Measurements from ENCODE around the gene PCDHA4.
"Not testable (repeated sequence)": the region's sequence is repeated elsewhere in the genome, so short reads cannot be mapped to it uniquely, and the experiment has no call there.

PCDHA4 gene

GRCh38 chr5:140795259-140795641 is 11.6 kb upstream of the PCDHA4 start:
- H3K9ac ChIP-seq, result no peak overlapping the region

GRCh38 chr5:140796072-140796717 is 10.7 kb upstream of the PCDHA4 start:
- H3K36me3 ChIP-seq (ENCODE audit: insufficient read depth); H3K4me2 ChIP-seq; H3K4me3 ChIP-seq (IDR thresholded peaks at IDR 0.05; ENCODE audit: insufficient read depth, low read depth, low read length); H3K4me1 ChIP-seq (ENCODE audit: low read depth, poor library complexity, severe bottlenecking); H3K9ac ChIP-seq; H3K79me2 ChIP-seq (ENCODE audit: insufficient read depth, low read depth); H3K27me3 ChIP-seq (ENCODE audit: insufficient read depth, low read depth); H4K20me1 ChIP-seq (ENCODE audit: insufficient read depth); H3K27ac ChIP-seq; H2AFZ ChIP-seq (ENCODE audit: low read depth): not testable (repeated sequence)

More at GRCh38 chr5:140795259-140795641, 11.6 kb upstream of the PCDHA4 start:
- no peak overlapping the region for H3K4me2 ChIP-seq
- H4K20me1 ChIP-seq (ENCODE audit: insufficient read depth), result no peaks in the 10 kb centered on the region
- no peak overlapping the region for H3K27ac ChIP-seq
- 0 out of 2 replicates have a peak, but pooled peaks have one; percentile 1 for TF ChIP-seq CTCF (conservative IDR thresholded peaks at IDR 0.05; ENCODE audit: low read depth, low read length)
- no peaks in the 10 kb centered on the region for H3K79me2 ChIP-seq (ENCODE audit: insufficient read depth, low read depth)
- H3K4me3 ChIP-seq (IDR thresholded peaks at IDR 0.05; ENCODE audit: insufficient read depth, low read depth, low read length), result no peak overlapping the region
- H3K36me3 ChIP-seq (ENCODE audit: insufficient read depth), result no peaks in the 10 kb centered on the region
- H3K27me3 ChIP-seq (ENCODE audit: insufficient read depth, low read depth), result no peaks in the 10 kb centered on the region
- no peaks in the 10 kb centered on the region for H3K4me1 ChIP-seq (ENCODE audit: low read depth, poor library complexity, severe bottlenecking)
- H2AFZ ChIP-seq (ENCODE audit: low read depth), result no peak overlapping the region

GRCh38 chr5:140796718-140797095 is 10.2 kb upstream of the PCDHA4 start:
- Histone ChIP-seq H4K20me1 (ENCODE audit: insufficient read depth) (no peaks in the 10 kb centered on the region), H3K4me1 (ENCODE audit: low read depth, poor library complexity, severe bottlenecking) (no peaks in the 10 kb centered on the region), H3K4me3 (IDR thresholded peaks at IDR 0.05; ENCODE audit: insufficient read depth, low read depth, low read length) (no peak overlapping the region), H3K36me3 (ENCODE audit: insufficient read depth) (no peaks in the 10 kb centered on the region), H3K27me3 (ENCODE audit: insufficient read depth, low read depth) (no peaks in the 10 kb centered on the region), H3K4me2 (no peak overlapping the region), H3K27ac (no peak overlapping the region), H3K79me2 (ENCODE audit: insufficient read depth, low read depth) (no peaks in the 10 kb centered on the region), H3K9ac (no peak overlapping the region), H2AFZ (ENCODE audit: low read depth) (no peak overlapping the region)
- no peak for TF ChIP-seq CTCF (conservative IDR thresholded peaks at IDR 0.05; ENCODE audit: low read depth, low read length)

GRCh38 chr5:140800816-140801493 is 5.9 kb upstream of the PCDHA4 start, which contains the start of gene PCDHA3:
Gene PCDHA3 (plus strand): TSS chr5:140801057.
- H4K20me1 ChIP-seq (ENCODE audit: insufficient read depth), result no peaks in the 10 kb centered on the region
- H3K4me3 ChIP-seq (IDR thresholded peaks at IDR 0.05; ENCODE audit: insufficient read depth, low read depth, low read length), result no peak within 1 kb of the TSS
- H3K4me1 ChIP-seq (ENCODE audit: low read depth, poor library complexity, severe bottlenecking), result no peaks in the 10 kb centered on the region
- no peaks in the 10 kb centered on the region for H3K27me3 ChIP-seq (ENCODE audit: insufficient read depth, low read depth)
- no peak for TF ChIP-seq CTCF (conservative IDR thresholded peaks at IDR 0.05; ENCODE audit: low read depth, low read length)
- H3K79me2 ChIP-seq (ENCODE audit: insufficient read depth, low read depth), result no peaks in the 10 kb centered on the region
- no peaks in the 10 kb centered on the region for H3K36me3 ChIP-seq (ENCODE audit: insufficient read depth)
- H3K4me2 ChIP-seq, result no peak within 1 kb of the TSS
- H3K9ac ChIP-seq, result no peak within 1 kb of the TSS
- no peak within 1 kb of the TSS for H3K27ac ChIP-seq
- H2AFZ ChIP-seq (ENCODE audit: low read depth), result no peak within 1 kb of the TSS

GRCh38 chr5:140801494-140801841 is 5.4 kb upstream of the PCDHA4 start:
- TF ChIP-seq CTCF (conservative IDR thresholded peaks at IDR 0.05; ENCODE audit: low read depth, low read length), result no peak
- H3K4me1 ChIP-seq (ENCODE audit: low read depth, poor library complexity, severe bottlenecking), result no peaks in the 10 kb centered on the region
- H3K79me2 ChIP-seq (ENCODE audit: insufficient read depth, low read depth), result no peaks in the 10 kb centered on the region
- no peaks in the 10 kb centered on the region for H3K36me3 ChIP-seq (ENCODE audit: insufficient read depth)
- H3K9ac ChIP-seq, result no peak overlapping the region
- no peak overlapping the region for H2AFZ ChIP-seq (ENCODE audit: low read depth)
- H3K4me3 ChIP-seq (IDR thresholded peaks at IDR 0.05; ENCODE audit: insufficient read depth, low read depth, low read length), result no peak overlapping the region
- no peaks in the 10 kb centered on the region for H4K20me1 ChIP-seq (ENCODE audit: insufficient read depth)
- H3K27me3 ChIP-seq (ENCODE audit: insufficient read depth, low read depth), result no peaks in the 10 kb centered on the region
- no peak overlapping the region for H3K27ac ChIP-seq
- no peak overlapping the region for H3K4me2 ChIP-seq

- H3K9ac ChIP-seq; H3K36me3 ChIP-seq (ENCODE audit: insufficient read depth); H3K27me3 ChIP-seq (ENCODE audit: insufficient read depth, low read depth); H3K79me2 ChIP-seq (ENCODE audit: insufficient read depth, low read depth); H4K20me1 ChIP-seq (ENCODE audit: insufficient read depth); H3K27ac ChIP-seq; H2AFZ ChIP-seq (ENCODE audit: low read depth); H3K4me1 ChIP-seq (ENCODE audit: low read depth, poor library complexity, severe bottlenecking); H3K4me2 ChIP-seq; H3K4me3 ChIP-seq (IDR thresholded peaks at IDR 0.05; ENCODE audit: insufficient read depth, low read depth, low read length): not testable (repeated sequence)
Observed at GRCh38 chr5:140802381-140802780, 4.5 kb upstream of the PCDHA4 start.

All from KMS-11 (cell line).